ENCODE measurements around the gene ADAMTS1.
"Not testable (repeated sequence)": the region's sequence is repeated elsewhere in the genome, so short reads cannot be mapped to it uniquely, and the experiment has no call there.

The ADAMTS1 gene

GRCh38 chr21:26881504-26882228 is 36.5 kb upstream of the ADAMTS1 start:
- TF ChIP-seq, protein P1, sequence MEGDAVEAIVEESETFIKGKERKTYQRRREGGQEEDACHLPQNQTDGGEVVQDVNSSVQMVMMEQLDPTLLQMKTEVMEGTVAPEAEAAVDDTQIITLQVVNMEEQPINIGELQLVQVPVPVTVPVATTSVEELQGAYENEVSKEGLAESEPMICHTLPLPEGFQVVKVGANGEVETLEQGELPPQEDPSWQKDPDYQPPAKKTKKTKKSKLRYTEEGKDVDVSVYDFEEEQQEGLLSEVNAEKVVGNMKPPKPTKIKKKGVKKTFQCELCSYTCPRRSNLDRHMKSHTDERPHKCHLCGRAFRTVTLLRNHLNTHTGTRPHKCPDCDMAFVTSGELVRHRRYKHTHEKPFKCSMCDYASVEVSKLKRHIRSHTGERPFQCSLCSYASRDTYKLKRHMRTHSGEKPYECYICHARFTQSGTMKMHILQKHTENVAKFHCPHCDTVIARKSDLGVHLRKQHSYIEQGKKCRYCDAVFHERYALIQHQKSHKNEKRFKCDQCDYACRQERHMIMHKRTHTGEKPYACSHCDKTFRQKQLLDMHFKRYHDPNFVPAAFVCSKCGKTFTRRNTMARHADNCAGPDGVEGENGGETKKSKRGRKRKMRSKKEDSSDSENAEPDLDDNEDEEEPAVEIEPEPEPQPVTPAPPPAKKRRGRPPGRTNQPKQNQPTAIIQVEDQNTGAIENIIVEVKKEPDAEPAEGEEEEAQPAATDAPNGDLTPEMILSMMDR (IDR thresholded peaks at IDR 0.05), result no peak
- DNase-seq (ENCODE audit: low spot score), result no peak
- H3K4me3 ChIP-seq, result no peak overlapping the region
- no peak overlapping the region for H3K27ac ChIP-seq

DNA sequence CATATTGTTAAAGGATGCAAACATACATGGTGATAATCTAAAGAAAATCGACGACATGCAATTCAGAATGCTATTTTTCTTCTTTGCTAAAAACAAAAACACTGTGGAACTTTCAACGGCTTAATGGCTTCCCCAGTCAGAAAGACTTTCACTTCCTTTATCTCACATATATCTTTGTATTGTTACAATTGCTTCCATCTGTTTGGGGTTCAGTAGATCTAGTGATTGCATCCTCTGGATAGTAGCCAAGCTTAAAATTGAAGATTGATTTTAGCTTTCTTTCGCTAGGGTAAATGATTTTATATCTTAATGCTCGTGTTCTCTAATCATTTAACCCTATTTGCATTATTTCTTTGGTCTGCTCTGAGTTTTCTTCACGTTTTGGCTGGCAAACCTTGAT is 31.8 kb upstream of the ADAMTS1 start:
- Histone ChIP-seq H3K27ac (no peak overlapping the region), H3K4me3 (no peak overlapping the region)
- no peak for DNase-seq (ENCODE audit: low spot score)
- TF ChIP-seq, protein P1 (IDR thresholded peaks at IDR 0.05), result no peak

DNA sequence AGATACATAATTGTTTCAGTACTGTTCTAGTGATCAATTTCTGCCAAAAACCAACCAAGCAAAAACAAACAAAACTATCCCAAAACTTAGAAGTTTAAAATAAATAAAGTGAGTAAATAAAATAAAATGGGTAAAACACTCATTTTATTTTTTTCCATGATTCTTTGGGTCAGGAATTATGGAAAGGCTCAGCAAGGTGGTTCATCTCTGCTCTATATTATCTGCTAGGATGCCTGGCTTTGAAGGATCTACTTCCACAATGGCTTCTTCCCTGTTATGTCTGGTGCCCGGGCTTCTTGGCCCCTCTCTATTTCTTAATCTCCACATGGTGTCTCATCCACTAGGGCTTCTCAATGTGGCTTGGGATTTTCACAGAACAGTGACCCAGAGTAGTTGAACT is 29.1 kb upstream of the ADAMTS1 start:
- no peak for DNase-seq (ENCODE audit: low spot score)
- TF ChIP-seq, protein P1 (IDR thresholded peaks at IDR 0.05), result no peak
- H3K27ac ChIP-seq, result no peak overlapping the region
- H3K4me3 ChIP-seq, result no peak overlapping the region

DNA sequence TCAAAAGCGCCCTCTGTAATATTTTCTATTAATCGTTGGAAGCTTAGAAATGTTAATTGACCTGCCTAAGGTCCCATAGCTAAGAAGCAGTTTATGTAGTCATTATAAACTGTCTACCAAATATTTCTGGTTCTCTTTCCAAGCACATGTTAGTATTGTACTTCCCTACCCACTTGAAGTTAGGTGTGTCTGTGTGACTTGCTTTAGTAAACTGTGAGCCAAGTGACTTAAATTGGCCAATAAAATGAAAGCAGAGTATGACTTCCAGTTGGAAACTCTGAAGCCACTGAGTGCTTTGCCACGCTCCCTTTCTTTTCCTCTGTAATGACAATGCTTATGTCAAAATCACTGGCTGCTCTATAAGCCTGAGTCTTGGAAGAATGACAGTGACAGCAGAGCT is 20.6 kb upstream of the ADAMTS1 start:
- no peak overlapping the region for H3K4me3 ChIP-seq
- no peak overlapping the region for H3K27ac ChIP-seq
- no peak for DNase-seq (ENCODE audit: low spot score)
- TF ChIP-seq, protein P1 (IDR thresholded peaks at IDR 0.05), result no peak

DNA sequence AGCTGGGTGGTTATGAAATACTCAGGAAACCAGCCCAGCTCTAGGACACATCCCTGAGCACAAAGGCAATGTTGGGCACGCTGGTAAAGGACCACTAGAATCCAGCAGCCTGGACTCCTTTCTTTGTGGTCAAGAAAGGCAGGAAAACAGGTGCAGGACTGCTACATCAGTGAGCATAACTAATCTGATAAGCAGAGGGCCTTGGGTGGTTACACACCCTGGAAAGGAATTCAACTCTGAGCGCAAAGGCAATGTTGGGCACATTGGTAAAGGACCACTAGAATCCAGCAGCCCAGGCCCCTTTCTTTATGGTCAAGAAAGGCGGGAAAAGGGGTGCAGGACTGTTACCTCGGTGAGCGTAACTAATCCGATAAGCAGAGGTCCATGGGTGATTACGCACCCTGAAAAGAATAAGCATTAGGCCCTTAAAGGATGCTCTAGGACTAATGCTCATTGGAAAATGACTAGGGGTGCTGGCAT is 11.7 kb upstream of the ADAMTS1 start:
- H3K27ac ChIP-seq; H3K4me3 ChIP-seq; DNase-seq (ENCODE audit: low spot score): not testable (repeated sequence)

DNA sequence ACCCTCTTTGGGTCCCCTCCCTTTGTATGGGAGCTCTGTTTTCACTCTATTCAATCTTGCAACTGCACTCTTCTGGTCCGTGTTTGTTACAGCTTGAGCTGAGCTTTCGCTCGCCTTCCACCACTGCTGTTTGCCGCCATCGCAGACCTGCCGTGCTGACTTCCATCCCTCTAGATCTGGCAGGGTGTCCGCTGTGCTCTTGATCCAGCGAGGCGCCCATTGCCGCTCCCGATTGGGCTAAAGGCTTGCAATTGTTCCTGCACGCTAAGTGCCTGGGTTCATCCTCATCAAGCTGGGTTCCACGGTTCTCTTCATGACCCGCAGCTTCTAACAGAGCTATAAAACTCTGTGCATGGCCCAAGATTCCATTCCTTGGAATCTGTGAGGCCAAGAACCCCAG is 9.5 kb upstream of the ADAMTS1 start:
- H3K4me3 ChIP-seq; H3K27ac ChIP-seq; DNase-seq (ENCODE audit: low spot score): not testable (repeated sequence)

DNA sequence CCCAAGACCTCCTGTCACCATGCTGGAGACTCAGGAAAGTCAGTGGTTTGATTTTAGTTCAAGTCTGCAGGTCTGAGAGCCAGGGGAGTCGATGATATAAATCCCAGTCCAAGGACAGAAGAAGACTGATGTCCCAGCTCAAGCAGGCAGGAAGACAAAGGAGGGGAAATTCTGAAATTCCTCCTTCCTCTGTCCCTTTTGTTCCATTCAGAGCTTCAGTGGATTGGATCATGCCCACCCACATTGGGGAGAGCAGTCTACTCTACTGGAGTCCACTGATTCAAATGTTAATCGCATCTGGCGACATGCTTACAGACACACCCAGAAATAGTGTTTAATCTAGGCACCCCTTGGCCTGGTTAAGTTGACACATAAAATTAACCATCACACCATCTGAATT is 7.2 kb upstream of the ADAMTS1 start:
- no peak for DNase-seq (ENCODE audit: low spot score)
- H3K27ac ChIP-seq, result no peak overlapping the region
- TF ChIP-seq, protein P1 (IDR thresholded peaks at IDR 0.05), result no peak
- no peak overlapping the region for H3K4me3 ChIP-seq

DNA sequence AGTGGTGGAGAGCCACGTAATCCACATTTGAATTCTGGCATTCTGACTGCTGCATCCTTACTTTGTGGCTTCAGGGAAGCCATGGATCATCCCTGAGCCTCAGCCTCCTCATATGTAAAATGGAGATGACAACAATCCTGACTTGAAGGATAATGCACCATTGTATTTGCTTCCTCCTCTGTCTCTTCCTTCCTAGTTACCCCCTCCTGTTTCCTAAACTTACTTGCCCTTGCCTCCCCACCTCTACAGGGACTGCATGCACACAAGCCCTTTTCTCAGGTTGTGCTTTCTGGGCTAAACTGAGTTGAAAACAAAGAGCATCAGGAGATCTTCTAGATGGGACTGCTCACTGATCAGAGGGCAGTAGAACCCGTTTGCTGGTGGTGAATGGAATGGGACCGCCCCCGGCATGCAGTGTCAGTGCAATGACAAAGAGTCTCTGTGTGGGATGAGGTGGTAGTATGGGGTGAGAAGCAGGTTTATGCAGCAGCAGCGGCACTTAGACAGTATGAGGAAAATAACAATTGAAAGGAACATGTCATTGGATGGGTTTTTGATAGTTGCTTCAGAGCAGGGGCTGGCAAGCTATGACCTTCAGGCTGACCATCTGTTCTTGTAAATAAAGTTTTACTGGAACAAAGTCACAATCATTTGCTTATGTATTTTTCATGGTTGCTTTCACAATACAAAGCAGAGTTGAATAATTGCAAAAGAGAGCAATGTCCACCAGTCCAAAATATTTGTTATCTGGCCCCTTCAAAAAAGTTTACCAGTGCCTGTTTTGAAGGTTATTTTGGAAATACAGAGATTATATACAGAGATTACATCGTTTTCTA is 6.1 kb upstream of the ADAMTS1 start:
- TF ChIP-seq, protein P1 (IDR thresholded peaks at IDR 0.05), result no peak

More for the DNA sequence above, 6.1 kb upstream of the ADAMTS1 start:
- no peak overlapping the region for H3K4me3 ChIP-seq
- H3K27ac ChIP-seq, result no peak overlapping the region
- DNase-seq (ENCODE audit: low spot score), result no peak
